Measurements from ENCODE around the gene ADCK2.
"Not testable (repeated sequence)": the region's sequence is repeated elsewhere in the genome, so short reads cannot be mapped to it uniquely, and the experiment has no call there.

Gene ADCK2

DNA sequence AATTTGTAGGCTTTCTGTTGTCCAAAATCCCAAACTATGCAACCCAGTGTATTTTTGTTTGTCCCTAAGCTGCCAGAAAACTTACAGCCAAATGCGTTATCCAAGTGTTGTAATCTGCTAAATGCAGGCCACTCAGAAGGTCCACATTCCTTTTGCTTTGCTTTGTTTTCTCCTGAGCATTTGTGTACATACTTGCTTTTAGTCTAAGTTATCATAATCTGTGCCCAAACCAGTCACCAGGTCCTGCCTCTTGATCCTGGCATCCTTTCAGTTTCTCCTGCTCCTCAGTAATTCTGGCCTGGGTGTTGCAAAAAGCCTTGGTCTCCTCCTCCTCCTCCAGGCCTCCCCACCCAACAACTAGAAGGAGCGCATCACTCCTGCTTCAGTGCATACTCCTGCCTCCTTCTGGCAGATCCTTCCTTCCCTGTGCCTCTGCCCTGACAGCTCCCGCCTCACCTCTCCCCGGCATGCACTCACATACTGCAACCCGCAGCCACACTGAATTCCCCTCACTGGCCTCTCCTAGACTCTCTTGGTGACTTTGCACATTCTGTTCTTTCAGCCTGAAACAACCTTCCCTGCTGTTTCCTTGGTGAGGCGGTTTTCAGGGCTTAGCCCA, 34.5 kb upstream of the ADCK2 start:
- no peak overlapping the region for H3K9ac ChIP-seq (ENCODE audit: low read depth, low read length)

DNA sequence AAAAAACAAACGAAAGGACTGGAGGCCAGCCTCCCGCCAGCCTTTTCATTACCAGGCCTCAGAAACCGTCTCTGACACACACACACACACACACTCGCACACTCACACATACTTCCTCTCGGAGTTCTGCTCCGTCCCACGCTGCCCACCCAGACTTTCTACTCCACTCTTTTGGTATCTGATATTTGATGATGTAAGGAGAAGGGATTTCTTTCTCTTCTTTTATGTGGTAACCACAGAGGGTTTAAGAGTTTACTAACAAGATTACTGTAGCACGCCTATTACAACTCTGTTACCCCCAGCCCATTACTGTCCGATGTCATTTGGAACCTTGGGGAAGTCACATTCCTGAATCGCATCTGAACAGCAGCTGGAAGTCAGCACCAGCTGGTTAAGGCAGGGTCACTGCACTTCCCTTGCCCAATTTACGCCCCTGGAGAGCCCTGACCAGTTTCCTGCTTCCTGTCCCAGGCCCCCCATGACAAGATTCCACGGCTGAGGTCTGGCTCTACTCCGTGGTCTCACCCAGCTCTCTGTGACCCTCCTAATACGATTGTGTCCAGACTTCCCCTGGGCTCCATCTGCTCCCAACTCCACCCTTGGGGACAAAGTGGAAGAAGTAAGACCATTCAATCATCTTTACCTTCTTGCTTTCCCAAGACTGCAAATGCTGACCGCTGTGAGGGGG, 33.2 kb upstream of the ADCK2 start:
- H3K36me3 ChIP-seq (ENCODE audit: control insufficient read depth, insufficient read depth, low read length): no peaks in the 10 kb centered on the region
- peaks cover 27% of the 10 kb centered on the region for H3K27me3 ChIP-seq (ENCODE audit: control insufficient read depth, insufficient read depth, low read length)
- no peaks in the 10 kb centered on the region for H3K9me3 ChIP-seq (ENCODE audit: control insufficient read depth, insufficient read depth, low read length)
- H3K9ac ChIP-seq (ENCODE audit: low read depth, low read length): peak overlapping the region; percentile 45; the same call in 1 of the 2 replicates
- no peak overlapping the region for H3K27ac ChIP-seq (ENCODE audit: low read depth, low read length)
- peak overlapping the region; percentile 72 for H3K4me3 ChIP-seq (ENCODE audit: low read depth, low read length)
- peaks cover 40% of the 10 kb centered on the region for H3K4me1 ChIP-seq (ENCODE audit: control insufficient read depth, insufficient read depth, low read length)

More for the DNA sequence above, 34.5 kb upstream of the ADCK2 start:
- H3K9me3 ChIP-seq (ENCODE audit: control insufficient read depth, insufficient read depth, low read length): no peaks in the 10 kb centered on the region
- peaks cover 27% of the 10 kb centered on the region for H3K27me3 ChIP-seq (ENCODE audit: control insufficient read depth, insufficient read depth, low read length)
- no peak overlapping the region for H3K4me3 ChIP-seq (ENCODE audit: low read depth, low read length)
- no peaks in the 10 kb centered on the region for H3K36me3 ChIP-seq (ENCODE audit: control insufficient read depth, insufficient read depth, low read length)
- peaks cover 40% of the 10 kb centered on the region for H3K4me1 ChIP-seq (ENCODE audit: control insufficient read depth, insufficient read depth, low read length)
- H3K27ac ChIP-seq (ENCODE audit: low read depth, low read length): peak overlapping the region; percentile 12

DNA sequence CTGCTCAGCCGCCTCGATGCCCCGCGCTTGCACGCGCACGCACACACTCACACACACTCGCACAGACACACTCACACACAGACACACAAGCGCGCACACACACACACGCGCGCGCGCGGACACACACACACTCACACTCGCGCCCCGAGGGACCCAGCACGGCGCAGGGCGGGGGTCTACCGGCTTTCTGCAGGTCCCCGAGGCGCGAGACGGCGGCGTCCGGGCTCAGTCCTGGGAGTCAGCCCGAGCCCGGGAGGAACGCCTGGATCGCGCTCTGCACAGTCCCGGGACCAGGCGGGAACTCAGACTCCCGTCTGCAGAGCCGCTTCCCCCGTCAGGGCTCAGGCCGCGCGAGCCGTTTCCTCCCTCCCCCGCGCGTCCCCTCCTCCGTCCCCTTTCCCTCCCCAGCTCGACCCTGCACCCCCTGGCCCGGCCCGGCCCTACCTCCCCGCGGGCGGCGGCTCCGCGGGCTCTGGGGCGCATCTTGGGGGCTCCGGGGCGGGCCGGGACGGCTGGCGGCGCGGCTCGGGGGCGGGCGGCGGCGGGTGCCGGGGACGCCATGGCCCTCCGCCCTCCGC, 32.6 kb upstream of the ADCK2 start:
- Histone ChIP-seq H3K27ac (ENCODE audit: low read depth, low read length) (no peak overlapping the region), H3K9ac (ENCODE audit: low read depth, low read length) (peak overlapping the region; percentile 55; the same call in 1 of the 2 replicates), H3K36me3 (ENCODE audit: control insufficient read depth, insufficient read depth, low read length) (no peaks in the 10 kb centered on the region), H3K4me1 (ENCODE audit: control insufficient read depth, insufficient read depth, low read length) (peaks cover 39% of the 10 kb centered on the region), H3K9me3 (ENCODE audit: control insufficient read depth, insufficient read depth, low read length) (no peaks in the 10 kb centered on the region), H3K4me3 (ENCODE audit: low read depth, low read length) (peak overlapping the region; percentile 72), H3K27me3 (ENCODE audit: control insufficient read depth, insufficient read depth, low read length) (peaks cover 27% of the 10 kb centered on the region)

DNA sequence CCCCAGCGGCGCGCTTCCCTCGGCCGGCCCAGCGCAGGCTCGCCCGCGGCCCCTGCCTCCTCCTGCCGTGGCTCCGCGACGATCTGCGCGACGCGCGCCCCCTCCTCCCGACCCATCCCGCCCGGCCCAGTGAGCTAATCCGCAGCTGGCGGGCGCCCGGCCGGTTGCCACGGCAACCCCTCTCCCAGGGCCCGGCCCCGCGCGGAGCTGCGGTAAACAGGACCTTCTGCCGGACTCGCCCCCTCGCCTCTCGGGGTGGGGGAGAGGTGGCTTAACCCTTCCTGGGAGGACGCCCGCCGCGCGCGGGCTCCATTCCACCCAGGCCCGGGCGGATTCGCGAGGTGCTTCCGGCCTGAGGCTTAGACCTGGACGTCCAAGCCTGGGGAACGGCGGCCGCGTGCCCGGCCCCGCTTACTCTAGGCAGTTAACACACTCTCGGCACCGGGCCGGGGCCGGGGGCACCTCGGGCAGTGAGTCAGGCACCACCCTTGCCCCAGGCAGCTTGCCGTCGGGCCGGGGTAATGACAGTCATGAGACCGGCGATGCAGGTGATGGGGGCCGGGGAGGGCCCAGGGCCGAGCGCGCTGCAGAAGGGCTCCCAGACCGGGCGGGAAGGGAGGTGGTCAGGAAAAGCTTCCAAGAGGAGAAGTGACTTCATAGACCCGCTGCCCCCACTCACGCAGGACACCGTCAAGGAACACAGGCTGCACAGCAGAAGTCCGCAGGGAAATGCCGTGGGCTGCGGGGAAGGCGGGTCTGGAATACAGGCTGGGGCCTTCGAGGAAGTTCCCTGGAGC, 31.8 kb upstream of the ADCK2 start, which contains the start of gene DENND2A:
TSS of gene DENND2A (minus strand) at position 87 of the 797 bp plus-strand sequence. CDS start 38,416 bp downstream, outside the sequence.
- H3K9me3 ChIP-seq (ENCODE audit: control insufficient read depth, insufficient read depth, low read length): no peaks in the 10 kb centered on the region
- peak within 1 kb of the TSS; percentile 55 for H3K9ac ChIP-seq (ENCODE audit: low read depth, low read length)
- peaks cover 27% of the 10 kb centered on the region for H3K27me3 ChIP-seq (ENCODE audit: control insufficient read depth, insufficient read depth, low read length)
- H3K36me3 ChIP-seq (ENCODE audit: control insufficient read depth, insufficient read depth, low read length): no peaks in the 10 kb centered on the region
- H3K4me1 ChIP-seq (ENCODE audit: control insufficient read depth, insufficient read depth, low read length): peaks cover 31% of the 10 kb centered on the region
- peak within 1 kb of the TSS; percentile 72 for H3K4me3 ChIP-seq (ENCODE audit: low read depth, low read length)
- peak within 1 kb of the TSS; percentile 45 for H3K27ac ChIP-seq (ENCODE audit: low read depth, low read length)

DNA sequence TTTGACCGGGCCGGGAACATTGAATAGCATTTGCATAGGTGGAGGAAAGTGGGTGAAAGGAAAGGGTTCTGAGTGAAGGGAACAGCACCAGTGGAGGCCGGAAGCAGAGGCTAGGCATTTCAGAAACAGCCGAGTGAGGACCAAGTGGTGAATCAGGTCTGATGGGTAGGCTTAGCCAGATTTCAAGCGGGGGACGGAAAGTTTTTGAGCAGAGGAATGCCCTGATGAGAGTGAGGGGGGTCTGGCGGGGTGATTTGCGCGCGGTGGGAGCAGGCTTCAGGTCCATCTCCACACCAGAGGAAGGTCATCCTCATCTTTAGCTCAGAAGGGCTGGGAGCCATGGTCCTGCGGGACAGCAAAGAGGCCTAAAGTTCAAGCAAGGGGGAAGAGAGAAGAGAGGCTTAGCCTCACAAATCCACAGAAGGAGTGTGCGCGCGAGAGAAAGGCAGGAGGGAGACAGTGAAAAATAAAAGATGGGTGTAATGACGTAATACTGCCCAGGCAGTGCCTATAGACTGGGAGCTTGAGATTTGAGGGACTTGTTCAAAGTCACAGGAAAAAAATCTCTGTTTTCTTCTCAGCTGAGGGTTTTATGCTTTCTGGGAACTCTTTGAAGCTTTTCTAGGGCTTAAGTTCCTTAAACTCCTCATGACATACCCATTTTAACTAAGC, 31.1 kb upstream of the ADCK2 start:
- no peaks in the 10 kb centered on the region for H3K36me3 ChIP-seq (ENCODE audit: control insufficient read depth, insufficient read depth, low read length)
- H3K4me1 ChIP-seq (ENCODE audit: control insufficient read depth, insufficient read depth, low read length): peaks cover 25% of the 10 kb centered on the region
- H3K4me3 ChIP-seq (ENCODE audit: low read depth, low read length): peak overlapping the region; percentile 72
- no peak overlapping the region for H3K27ac ChIP-seq (ENCODE audit: low read depth, low read length)
- H3K27me3 ChIP-seq (ENCODE audit: control insufficient read depth, insufficient read depth, low read length): peaks cover 27% of the 10 kb centered on the region
- H3K9me3 ChIP-seq (ENCODE audit: control insufficient read depth, insufficient read depth, low read length): no peaks in the 10 kb centered on the region
- no peak overlapping the region for H3K9ac ChIP-seq (ENCODE audit: low read depth, low read length)

DNA sequence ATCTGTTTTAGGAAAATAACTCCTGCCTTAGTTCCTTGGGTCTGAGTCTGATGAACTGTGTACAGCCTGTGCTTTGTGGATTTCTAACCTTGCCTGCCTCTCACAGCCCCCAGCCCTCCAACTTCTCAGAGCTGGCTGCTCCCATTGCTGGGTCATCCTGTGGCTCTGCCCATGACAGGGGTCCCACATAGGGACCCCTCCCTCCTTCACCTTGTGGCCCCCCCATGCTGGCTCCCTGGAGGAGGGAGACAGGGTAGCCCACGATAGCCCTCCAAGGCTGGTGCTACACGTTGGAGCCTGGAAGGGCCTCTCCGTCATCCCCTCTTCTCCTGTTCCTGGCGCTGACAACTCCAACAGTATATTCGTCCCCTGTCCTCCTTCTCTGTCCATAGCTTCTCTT, 29.3 kb upstream of the ADCK2 start:
- no peak overlapping the region for H3K27ac ChIP-seq (ENCODE audit: low read depth, low read length)
- H3K27me3 ChIP-seq (ENCODE audit: control insufficient read depth, insufficient read depth, low read length): peaks cover 27% of the 10 kb centered on the region
- no peaks in the 10 kb centered on the region for H3K36me3 ChIP-seq (ENCODE audit: control insufficient read depth, insufficient read depth, low read length)
- peaks cover 21% of the 10 kb centered on the region for H3K4me1 ChIP-seq (ENCODE audit: control insufficient read depth, insufficient read depth, low read length)
- H3K9me3 ChIP-seq (ENCODE audit: control insufficient read depth, insufficient read depth, low read length): no peaks in the 10 kb centered on the region
- H3K4me3 ChIP-seq (ENCODE audit: low read depth, low read length): no peak overlapping the region
- H3K9ac ChIP-seq (ENCODE audit: low read depth, low read length): no peak overlapping the region

DNA sequence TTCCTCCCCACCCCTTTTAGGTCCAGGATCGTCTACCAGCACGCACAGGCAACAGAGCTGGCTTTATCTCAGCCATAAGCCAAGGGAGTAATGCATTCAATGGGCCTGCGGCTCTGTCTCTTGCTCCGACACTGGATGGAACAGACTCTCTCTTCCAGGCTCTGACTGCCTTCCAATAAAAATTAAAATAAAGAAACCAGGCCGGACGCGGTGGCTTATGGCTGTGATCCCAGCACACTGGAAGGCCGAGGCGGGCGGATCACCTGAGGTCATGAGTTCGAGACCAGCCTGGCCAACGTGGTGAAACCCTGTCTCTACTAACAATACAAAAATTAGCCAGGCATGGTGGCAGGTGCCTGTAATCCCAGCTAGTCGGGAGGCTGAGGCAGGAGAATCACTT, 28.0 kb upstream of the ADCK2 start:
- H3K9ac ChIP-seq (ENCODE audit: low read depth, low read length); H3K36me3 ChIP-seq (ENCODE audit: control insufficient read depth, insufficient read depth, low read length); H3K4me3 ChIP-seq (ENCODE audit: low read depth, low read length); H3K27ac ChIP-seq (ENCODE audit: low read depth, low read length); H3K9me3 ChIP-seq (ENCODE audit: control insufficient read depth, insufficient read depth, low read length): not testable (repeated sequence)
- peaks cover 22% of the 10 kb centered on the region for H3K27me3 ChIP-seq (ENCODE audit: control insufficient read depth, insufficient read depth, low read length)
- peaks cover 14% of the 10 kb centered on the region for H3K4me1 ChIP-seq (ENCODE audit: control insufficient read depth, insufficient read depth, low read length)

DNA sequence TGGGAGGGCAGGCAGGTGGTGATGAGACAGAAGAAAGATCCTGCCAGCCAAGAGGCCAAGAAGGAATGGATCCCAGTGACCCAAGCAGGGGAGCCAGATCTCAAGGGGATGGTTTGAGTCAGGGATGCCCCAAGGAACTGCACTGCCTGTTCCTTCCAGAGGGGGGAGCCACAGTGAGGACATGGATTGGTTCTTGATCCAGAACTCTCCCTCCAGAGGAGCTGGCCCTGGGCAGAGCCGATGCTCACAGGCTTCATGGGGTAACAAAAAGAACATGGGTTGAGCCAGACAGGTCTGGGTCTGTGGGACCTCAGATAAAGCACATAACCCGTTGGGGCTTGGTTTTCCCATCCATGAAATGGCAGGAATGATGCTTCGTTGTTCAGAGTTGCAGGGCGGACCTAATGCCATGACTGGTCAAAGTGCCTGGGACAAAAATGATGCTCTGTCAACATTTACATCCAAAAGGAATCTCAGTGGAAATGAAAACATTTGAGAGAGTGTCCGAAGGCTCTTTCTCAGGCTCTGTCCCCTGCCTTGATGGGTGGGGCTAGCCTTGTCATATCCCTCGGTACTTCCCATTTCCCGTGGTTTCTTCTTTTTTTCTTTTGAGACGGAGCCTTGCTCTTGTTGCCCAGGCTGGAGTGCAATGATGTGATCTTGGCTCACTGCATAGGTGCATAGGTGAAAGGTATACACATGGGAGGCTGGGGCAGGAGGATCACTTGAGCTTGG, 27.4 kb upstream of the ADCK2 start:
- Histone ChIP-seq H3K4me3 (ENCODE audit: low read depth, low read length) (no peak overlapping the region), H3K36me3 (ENCODE audit: control insufficient read depth, insufficient read depth, low read length) (no peaks in the 10 kb centered on the region), H3K4me1 (ENCODE audit: control insufficient read depth, insufficient read depth, low read length) (peaks cover 13% of the 10 kb centered on the region; the same call in 1 of the 2 replicates), H3K27me3 (ENCODE audit: control insufficient read depth, insufficient read depth, low read length) (peaks cover 18% of the 10 kb centered on the region), H3K9me3 (ENCODE audit: control insufficient read depth, insufficient read depth, low read length) (no peaks in the 10 kb centered on the region), H3K27ac (ENCODE audit: low read depth, low read length) (no peak overlapping the region), H3K9ac (ENCODE audit: low read depth, low read length) (no peak overlapping the region)

DNA sequence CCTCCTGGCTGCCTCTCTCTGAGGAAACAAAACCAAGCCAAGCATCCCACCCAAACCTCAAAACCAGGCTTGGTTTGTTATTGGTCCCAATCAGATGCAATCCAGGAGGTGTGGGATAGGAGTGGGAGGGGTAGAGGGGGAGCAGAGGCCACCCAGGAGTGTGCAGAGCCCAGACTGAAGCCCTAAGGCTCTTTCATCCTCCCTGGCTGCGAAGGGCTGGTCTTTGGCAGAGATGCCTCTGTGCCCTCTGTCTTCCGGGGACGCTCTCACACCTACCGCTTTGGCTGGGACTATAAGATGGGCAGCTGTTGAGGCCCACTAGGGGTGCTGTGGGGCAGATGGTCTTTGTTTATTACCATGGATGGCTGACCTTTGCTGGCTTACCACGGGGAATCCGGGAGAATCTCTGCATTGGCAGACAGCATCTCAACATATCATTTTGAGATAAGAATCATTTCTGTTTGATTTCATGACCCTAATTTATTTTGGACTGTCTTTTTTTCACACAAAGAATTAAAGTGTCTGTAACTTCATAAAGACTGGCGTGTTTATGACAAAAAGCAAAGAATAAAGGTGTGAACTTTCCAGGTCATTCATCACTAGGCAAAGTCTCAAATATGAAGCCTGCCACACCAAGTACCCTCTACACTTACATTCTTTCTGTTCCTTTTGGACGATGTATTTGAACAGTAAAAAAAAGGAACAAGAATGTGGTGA, 25.7 kb upstream of the ADCK2 start:
- H3K9me3 ChIP-seq (ENCODE audit: control insufficient read depth, insufficient read depth, low read length): no peaks in the 10 kb centered on the region
- no peak overlapping the region for H3K4me3 ChIP-seq (ENCODE audit: low read depth, low read length)
- no peaks in the 10 kb centered on the region for H3K36me3 ChIP-seq (ENCODE audit: control insufficient read depth, insufficient read depth, low read length)
- peaks cover 4% of the 10 kb centered on the region; the same call in 1 of the 2 replicates for H3K27me3 ChIP-seq (ENCODE audit: control insufficient read depth, insufficient read depth, low read length)
- H3K27ac ChIP-seq (ENCODE audit: low read depth, low read length): no peak overlapping the region
- H3K9ac ChIP-seq (ENCODE audit: low read depth, low read length): no peak overlapping the region
- H3K4me1 ChIP-seq (ENCODE audit: control insufficient read depth, insufficient read depth, low read length): peaks cover 8% of the 10 kb centered on the region; the same call in 1 of the 2 replicates
